Uterus (tissue), 4 donors: Measurements from ENCODE around the gene ALB. TPM values are rescaled to one million over a fixed set of nuclear protein-coding genes. Genes with fewer than 3 reads are reported as not detected.

Source experiments
- DNase-seq, 2 donors: peaks; one replicate each; pipeline ENCODE4 v3.0.0-alpha.2; 2019 to 2020
- H3K27ac ChIP-seq, 2 donors: fragments of 200-600 bp; sonication (generic); 1 replicate in 1 of 2; 2 replicates in 1 of 2; pipeline ENCODE4 v1.5.1; 2016 to 2018
- H3K27me3 ChIP-seq, 2 donors: fragments of 200-600 bp; sonication (generic); one replicate each; pipeline ENCODE4 v1.5.1; 2018 to 2019; ENCODE audit warnings: control low read depth in 1 of 2
- H3K36me3 ChIP-seq, 2 donors: fragments of 200-600 bp; sonication (generic); one replicate each; pipeline ENCODE4 v1.5.1; 2019; ENCODE audit warnings: control low read depth in 1 of 2
- H3K4me1 ChIP-seq, 2 donors: fragments of 200-600 bp; sonication (generic); one replicate each; pipeline ENCODE4 v1.5.1; 2018 to 2019; ENCODE audit warnings: control low read depth in 1 of 2
- H3K4me3 ChIP-seq, 2 donors: fragments of 200-600 bp; sonication (generic); 1 replicate in 1 of 2; 2 replicates in 1 of 2; pipeline ENCODE4 v1.5.1; 2018 to 2019; ENCODE audit warnings: mild to moderate bottlenecking in 1 of 2
- H3K9me3 ChIP-seq, 2 donors: fragments of 200-600 bp; sonication (generic); one replicate each; pipeline ENCODE4 v1.5.1; 2019; ENCODE audit warnings: control low read depth in 1 of 2
- CTCF ChIP-seq, 4 experiments: fragments of 200-600 bp in 2 of 4; fragments of 450-650 bp in 2 of 4; sonication (generic) in 2 of 4; IDR thresholded peaks; one replicate each; pipeline ENCODE4 v1.5.1; 2016 to 2019; ENCODE audit warnings: antibody characterized with exemption in 4 of 4, mild to moderate bottlenecking in 2 of 4, moderate library complexity in 1 of 4
- POLR2A ChIP-seq, 2 donors: fragments of 450-650 bp; IDR thresholded peaks; one replicate each; pipeline ENCODE4 v1.6.1; 2016; ENCODE audit warnings: antibody characterized with exemption in 2 of 2, mild to moderate bottlenecking in 1 of 2, moderate library complexity in 1 of 2
- intact Hi-C: fragments of 100-400 bp; cut with DNase I; formaldehyde crosslinking; loops from one replicate; pipeline ENCODE4 v1.15.1; 2023; ENCODE audit warnings: low total_unique reads
- total RNA-seq, 4 donors: library from RNA; depleted of rRNA in 3 of 4; stranded (reverse); fragments of >200 nt in 3 of 4; gene quantifications; one replicate each; pipeline versions ENCODE4 v1.1.0 to v1.2.4, GENCODE V29; 2014 to 2023
- donor health status: DM: yes; HTN: yes; CAD: no.

ALB gene
- total RNA-seq, 4 donors from 2014 or later = 5.0 to 11.3 TPM; not detected in 2

GRCh38 chr4:73458184-73459047 lies 54.3 kb downstream of the ALB start:
- no peak for TF ChIP-seq CTCF (IDR thresholded peaks at IDR 0.05)
- TF ChIP-seq POLR2A (IDR thresholded peaks at IDR 0.05) = no peak
- Histone ChIP-seq H3K27ac (no peak overlapping the region), H3K4me1 (no peaks in the 10 kb centered on the region), H3K9me3 (no peaks in the 10 kb centered on the region), H3K4me3 (no peak overlapping the region), H3K36me3 (no peaks in the 10 kb centered on the region), H3K27me3 (no peaks in the 10 kb centered on the region)
- intact Hi-C loops = no loop called here
- DNase-seq = no peak

GRCh38 chr4:73459048-73459421 lies 54.9 kb downstream of the ALB start:
- intact Hi-C loops = no loop called here
- no peak overlapping the region for H3K4me3 ChIP-seq
- TF ChIP-seq POLR2A (IDR thresholded peaks at IDR 0.05) (no peak), CTCF (IDR thresholded peaks at IDR 0.05) (no peak)
- H3K4me1 ChIP-seq = no peaks in the 10 kb centered on the region
- no peaks in the 10 kb centered on the region for H3K36me3 ChIP-seq
- H3K27ac ChIP-seq = no peak overlapping the region
- no peaks in the 10 kb centered on the region for H3K9me3 ChIP-seq
- no peak for DNase-seq
- H3K27me3 ChIP-seq = no peaks in the 10 kb centered on the region

GRCh38 chr4:73460913-73461522 lies 56.9 kb downstream of the ALB start:
- Histone ChIP-seq H3K9me3 (no peaks in the 10 kb centered on the region), H3K4me3 (no peak overlapping the region), H3K4me1 (no peaks in the 10 kb centered on the region), H3K27ac (no peak overlapping the region), H3K27me3 (no peaks in the 10 kb centered on the region), H3K36me3 (no peaks in the 10 kb centered on the region)
- DNase-seq = no peak
- intact Hi-C loops = no loop called here
- no peak for TF ChIP-seq POLR2A (IDR thresholded peaks at IDR 0.05)
- no peak for TF ChIP-seq CTCF (IDR thresholded peaks at IDR 0.05)

GRCh38 chr4:73468170-73468569 lies 64.1 kb downstream of the ALB start:
- no peak overlapping the region for H3K4me3 ChIP-seq
- H3K27ac ChIP-seq = no peak overlapping the region
- no peaks in the 10 kb centered on the region for H3K9me3 ChIP-seq
- no peaks in the 10 kb centered on the region for H3K27me3 ChIP-seq
- intact Hi-C loops = no loop called here
- H3K4me1 ChIP-seq = no peaks in the 10 kb centered on the region
- H3K36me3 ChIP-seq = no peaks in the 10 kb centered on the region
- TF ChIP-seq POLR2A (IDR thresholded peaks at IDR 0.05) = no peak
- TF ChIP-seq CTCF (IDR thresholded peaks at IDR 0.05) = no peak
- no peak for DNase-seq

- Histone ChIP-seq H3K27ac (no peak overlapping the region), H3K4me3 (no peak overlapping the region), H3K36me3 (no peaks in the 10 kb centered on the region), H3K27me3 (no peaks in the 10 kb centered on the region), H3K9me3 (no peaks in the 10 kb centered on the region), H3K4me1 (no peaks in the 10 kb centered on the region)
- no peak for TF ChIP-seq POLR2A (IDR thresholded peaks at IDR 0.05)
- TF ChIP-seq CTCF (IDR thresholded peaks at IDR 0.05) = no peak
- intact Hi-C loops = no loop called here
- DNase-seq = no peak
Observed at GRCh38 chr4:73470728-73471127, 66.6 kb downstream of the ALB start.
